ENCODE results near the gene SMCO2. TPM values are rescaled to one million over a fixed set of nuclear protein-coding genes. Genes with fewer than 3 reads are reported as not detected.

SMCO2 gene
- total RNA-seq, 1 donor from 2014 or later = 0.47 TPM

- H3K27ac ChIP-seq = no peak overlapping the region
- H3K27me3 ChIP-seq (ENCODE audit: low read depth) = no peaks in the 10 kb centered on the region
- peaks cover 8% of the 10 kb centered on the region for H3K4me1 ChIP-seq
- H3K36me3 ChIP-seq = no peaks in the 10 kb centered on the region
- ATAC-seq = peak; percentile 37 to 46
- TF ChIP-seq, protein P1, sequence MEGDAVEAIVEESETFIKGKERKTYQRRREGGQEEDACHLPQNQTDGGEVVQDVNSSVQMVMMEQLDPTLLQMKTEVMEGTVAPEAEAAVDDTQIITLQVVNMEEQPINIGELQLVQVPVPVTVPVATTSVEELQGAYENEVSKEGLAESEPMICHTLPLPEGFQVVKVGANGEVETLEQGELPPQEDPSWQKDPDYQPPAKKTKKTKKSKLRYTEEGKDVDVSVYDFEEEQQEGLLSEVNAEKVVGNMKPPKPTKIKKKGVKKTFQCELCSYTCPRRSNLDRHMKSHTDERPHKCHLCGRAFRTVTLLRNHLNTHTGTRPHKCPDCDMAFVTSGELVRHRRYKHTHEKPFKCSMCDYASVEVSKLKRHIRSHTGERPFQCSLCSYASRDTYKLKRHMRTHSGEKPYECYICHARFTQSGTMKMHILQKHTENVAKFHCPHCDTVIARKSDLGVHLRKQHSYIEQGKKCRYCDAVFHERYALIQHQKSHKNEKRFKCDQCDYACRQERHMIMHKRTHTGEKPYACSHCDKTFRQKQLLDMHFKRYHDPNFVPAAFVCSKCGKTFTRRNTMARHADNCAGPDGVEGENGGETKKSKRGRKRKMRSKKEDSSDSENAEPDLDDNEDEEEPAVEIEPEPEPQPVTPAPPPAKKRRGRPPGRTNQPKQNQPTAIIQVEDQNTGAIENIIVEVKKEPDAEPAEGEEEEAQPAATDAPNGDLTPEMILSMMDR (IDR thresholded peaks at IDR 0.05) = no peak
- intact Hi-C loops (cut with DNase I) = no loop called here
- no peaks in the 10 kb centered on the region for H3K9me3 ChIP-seq
- no peak for DNase-seq
- no peak overlapping the region for H3K4me3 ChIP-seq
Measured at GRCh38 chr12:27462851-27463250, 16.3 kb downstream of the SMCO2 start.

GRCh38 chr12:27463511-27464219, 17.1 kb downstream of the SMCO2 start:
- Histone ChIP-seq H3K9me3 (no peaks in the 10 kb centered on the region), H3K27ac (no peak overlapping the region), H3K4me3 (no peak overlapping the region), H3K4me1 (peaks cover 8% of the 10 kb centered on the region), H3K27me3 (ENCODE audit: low read depth) (no peaks in the 10 kb centered on the region), H3K36me3 (no peaks in the 10 kb centered on the region)
- intact Hi-C loops (cut with DNase I) = no loop called here
- no peak for ATAC-seq
- DNase-seq = no peak
- TF ChIP-seq, protein P1 (IDR thresholded peaks at IDR 0.05) = no peak

DNA sequence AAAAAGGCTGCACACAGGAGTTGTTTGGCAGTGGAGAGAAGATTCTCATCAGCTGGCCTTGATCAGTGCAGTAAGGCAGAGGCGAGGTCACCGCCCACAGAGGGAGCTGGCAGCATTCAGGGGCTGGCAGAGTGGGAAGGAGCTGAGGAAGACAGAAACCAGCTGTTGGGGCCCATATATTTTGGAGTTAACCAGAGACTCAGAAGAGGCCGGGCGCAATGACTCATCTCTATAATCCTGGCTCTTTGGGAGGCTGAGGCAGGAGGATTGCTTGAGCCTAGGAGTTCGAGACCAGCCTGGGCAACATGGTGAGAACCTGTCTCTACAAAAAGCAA, 17.7 kb downstream of the SMCO2 start:
- ATAC-seq (peak; percentile 65 to 75), DNase-seq (peak; percentile 51)
- Histone ChIP-seq H3K4me1 (peaks cover 8% of the 10 kb centered on the region), H3K27me3 (ENCODE audit: low read depth) (no peaks in the 10 kb centered on the region), H3K27ac (no peak overlapping the region), H3K4me3 (no peak overlapping the region), H3K9me3 (no peaks in the 10 kb centered on the region), H3K36me3 (no peaks in the 10 kb centered on the region)
- TF ChIP-seq, protein P1 (IDR thresholded peaks at IDR 0.05) = no peak
- intact Hi-C loops (cut with DNase I) = no loop called here

DNA sequence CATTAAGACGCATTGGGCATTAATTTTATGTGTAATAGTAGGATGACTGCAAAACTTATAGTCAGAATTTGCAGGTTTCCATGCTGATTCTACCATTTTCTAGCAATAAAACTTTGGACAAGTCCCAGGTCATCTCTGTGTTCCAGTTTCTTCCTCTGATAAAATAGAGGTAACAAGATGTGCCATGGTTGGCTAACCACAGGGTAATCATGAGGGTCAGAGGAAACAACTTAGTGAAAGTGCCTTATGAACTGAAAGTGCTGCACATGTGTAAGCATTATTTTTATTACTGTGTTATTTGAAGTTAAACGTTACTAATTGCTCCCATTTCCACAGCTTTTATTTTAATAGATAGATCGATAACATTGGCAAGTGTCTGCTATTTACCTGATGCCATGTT, 21.1 kb downstream of the SMCO2 start:
- H3K36me3 ChIP-seq = no peaks in the 10 kb centered on the region
- intact Hi-C loops (cut with DNase I) = no loop called here
- ATAC-seq = no peak
- DNase-seq = no peak
- H3K9me3 ChIP-seq = no peaks in the 10 kb centered on the region
- no peak overlapping the region for H3K4me3 ChIP-seq
- no peaks in the 10 kb centered on the region for H3K27me3 ChIP-seq (ENCODE audit: low read depth)
- TF ChIP-seq, protein P1 (IDR thresholded peaks at IDR 0.05) = no peak
- no peaks in the 10 kb centered on the region for H3K4me1 ChIP-seq
- H3K27ac ChIP-seq = no peak overlapping the region

- TF ChIP-seq, protein P1 (IDR thresholded peaks at IDR 0.05) = no peak
Measured at GRCh38 chr12:27468241-27468640, 21.7 kb downstream of the SMCO2 start.

More at GRCh38 chr12:27468241-27468640, 21.7 kb downstream of the SMCO2 start:
- Histone ChIP-seq H3K4me1 (no peaks in the 10 kb centered on the region), H3K27ac (no peak overlapping the region), H3K27me3 (ENCODE audit: low read depth) (no peaks in the 10 kb centered on the region), H3K4me3 (no peak overlapping the region), H3K9me3 (no peaks in the 10 kb centered on the region), H3K36me3 (no peaks in the 10 kb centered on the region)
- intact Hi-C loops (cut with DNase I) = no loop called here
- DNase-seq (no peak), ATAC-seq (no peak)

Data from lower lobe of right lung (tissue), 2 donors.